Left renal pelvis (tissue), 4 donors: ENCODE data around the gene TEKT5. TPM values are rescaled to one million over a fixed set of nuclear protein-coding genes. Genes with fewer than 3 reads are reported as not detected.
"Not testable (repeated sequence)": the region's sequence is repeated elsewhere in the genome, so short reads cannot be mapped to it uniquely, and the experiment has no call there.

Source experiments
- DNase-seq, 4 donors: peaks; one replicate each; pipeline ENCODE4 v3.0.0-alpha.2; 2013; ENCODE audit warnings: low read depth in 4 of 4, low spot score in 3 of 4
- polyA plus RNA-seq, 4 donors: library from polyadenylated mRNA; unstranded; fragments of 120-200 nt; gene quantifications; one replicate each; pipeline ENCODE4 v1.2.1, GENCODE V29; 2013; ENCODE audit not compliant: insufficient read length in 4 of 4

The TEKT5 gene
- polyA plus RNA-seq, 4 donors = 0.16 to 0.53 (median 0.24) TPM

DNA sequence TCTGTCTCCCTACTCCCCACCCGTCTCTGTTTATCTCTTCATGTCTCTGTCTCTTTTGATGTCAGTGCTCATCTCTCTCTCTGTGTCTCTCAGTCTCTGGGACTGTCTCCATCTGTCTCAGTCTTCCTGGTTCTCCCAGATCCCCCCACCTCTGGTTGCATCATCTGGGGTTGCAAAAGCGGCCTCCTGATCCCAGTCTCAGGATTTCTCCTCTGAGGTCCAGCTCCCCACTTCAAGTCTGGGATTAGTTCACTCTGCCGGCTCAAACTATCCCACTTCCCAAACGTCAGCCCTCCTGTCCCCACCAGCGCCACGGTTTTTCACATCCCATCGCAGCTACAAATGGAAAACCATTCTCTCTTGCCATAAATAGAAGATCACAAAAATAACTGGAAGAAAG, 9.0 kb downstream of the TEKT5 start:
- DNase-seq = no peak

GRCh38 chr16:10684511-10685151, 10.1 kb downstream of the TEKT5 start:
- no peak for DNase-seq

DNA sequence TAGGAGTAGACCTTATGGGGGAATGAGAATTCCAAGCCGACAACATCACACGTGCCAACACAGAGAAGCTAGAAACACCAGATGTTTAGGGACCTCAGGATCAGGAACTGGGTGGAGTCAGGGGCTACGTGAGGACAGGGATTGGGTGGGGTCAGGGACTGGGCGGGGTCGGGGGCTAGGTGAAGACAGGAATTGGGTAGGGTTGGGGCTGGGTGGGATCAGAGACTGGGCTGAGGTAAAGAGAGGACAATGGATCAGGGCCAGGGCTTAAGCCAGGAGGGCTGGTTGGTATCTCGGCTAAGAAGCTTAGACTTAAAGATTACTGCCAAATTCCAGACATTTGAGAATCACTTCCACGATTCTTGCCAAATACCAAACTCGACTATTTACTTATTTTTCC, 11.6 kb downstream of the TEKT5 start:
- no peak for DNase-seq

- no peak for DNase-seq
Observed at GRCh38 chr16:10682604-10683003, 12.1 kb downstream of the TEKT5 start.

GRCh38 chr16:10681310-10682308, 13.1 kb downstream of the TEKT5 start:
- DNase-seq = no peak

GRCh38 chr16:10679921-10680320, 14.8 kb downstream of the TEKT5 start:
- no peak for DNase-seq

GRCh38 chr16:10679441-10679840, 15.3 kb downstream of the TEKT5 start:
- not testable (repeated sequence) for DNase-seq

DNA sequence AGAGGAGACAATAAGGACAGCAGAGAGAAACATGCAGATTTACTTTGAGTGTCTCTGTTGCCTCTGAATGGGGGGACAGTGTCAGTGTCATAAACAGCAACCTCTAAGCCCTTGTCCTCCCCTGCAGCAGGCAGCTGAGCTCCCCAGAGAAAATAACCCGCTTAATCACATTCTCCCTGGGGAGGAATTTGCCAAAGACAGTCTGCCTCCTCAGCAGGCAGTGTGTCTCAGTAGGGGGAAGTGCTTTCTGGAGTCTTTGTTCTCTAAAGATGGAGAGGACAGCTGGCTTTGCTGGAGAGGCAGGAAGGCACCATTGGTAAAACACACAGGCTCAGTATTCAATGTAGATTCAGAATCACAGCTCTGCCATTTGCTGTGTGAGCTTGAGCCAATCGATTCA, 16.1 kb downstream of the TEKT5 start:
- no peak for DNase-seq

- no peak for DNase-seq
Observed at GRCh38 chr16:10676284-10676683, 18.4 kb downstream of the TEKT5 start.

DNA sequence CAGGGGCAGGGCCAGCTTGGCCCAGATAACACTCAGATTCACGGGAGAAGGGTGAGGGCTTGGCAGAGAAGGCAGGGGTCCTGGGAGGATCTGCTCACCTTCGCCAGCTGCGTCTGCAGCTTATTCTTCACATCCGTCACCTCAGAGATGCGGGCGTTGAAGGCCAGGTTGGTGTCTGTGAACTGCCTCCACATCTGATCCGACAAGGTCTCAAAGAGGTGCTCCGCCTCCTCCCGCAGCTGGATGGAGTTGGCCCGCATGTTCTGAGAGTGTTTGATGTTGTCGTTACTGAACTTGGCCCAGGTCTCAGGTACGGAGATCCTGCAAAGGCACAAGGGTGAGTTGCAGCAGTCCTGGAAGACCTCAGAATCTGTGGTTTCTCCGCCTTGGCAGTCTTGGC, 18.9 kb downstream of the TEKT5 start:
- DNase-seq = no peak

GRCh38 chr16:10675216-10675615, 19.5 kb downstream of the TEKT5 start:
- no peak for DNase-seq

GRCh38 chr16:10671729-10672128, 23.0 kb downstream of the TEKT5 start:
- DNase-seq = no peak

- DNase-seq = no peak
Observed at GRCh38 chr16:10669791-10670190, 24.9 kb downstream of the TEKT5 start.

DNA sequence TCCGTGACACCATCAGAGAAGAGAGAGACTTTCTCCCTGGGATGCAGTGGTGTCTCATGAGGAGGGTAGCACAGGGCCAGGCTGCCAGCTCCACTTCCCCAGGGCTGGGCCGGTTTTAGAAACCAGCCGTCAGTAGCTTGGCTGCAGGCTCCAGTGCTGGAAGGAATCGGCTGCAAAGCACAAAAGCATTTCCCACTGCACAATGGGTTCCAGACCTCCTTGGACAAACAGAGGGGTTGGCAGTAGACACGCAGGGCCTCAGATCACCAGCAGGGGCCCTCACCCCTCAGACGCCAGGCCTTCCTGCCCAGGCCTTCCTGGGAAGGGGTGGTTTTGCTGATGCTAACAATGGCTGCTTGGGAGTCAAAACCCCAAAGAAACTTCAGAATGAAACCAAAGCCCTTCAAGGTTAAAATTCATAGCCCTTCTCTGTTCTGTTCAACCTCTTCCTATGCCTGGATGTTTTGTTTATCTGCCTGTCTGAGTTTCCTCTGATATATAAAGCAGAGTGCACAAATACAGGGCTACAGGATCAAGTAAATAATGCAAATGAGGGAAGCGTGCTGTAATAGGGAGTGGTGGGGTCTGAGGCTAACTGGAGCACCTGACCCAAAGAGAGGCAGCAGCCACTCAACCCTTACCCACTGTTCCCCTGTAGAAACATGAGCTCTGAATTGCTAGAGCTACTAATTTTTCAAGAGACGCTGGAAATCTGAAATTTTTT, 26.2 kb downstream of the TEKT5 start:
- DNase-seq = no peak

- no peak for DNase-seq
Observed at GRCh38 chr16:10667239-10667638, 27.5 kb downstream of the TEKT5 start.

GRCh38 chr16:10666291-10666690, 28.4 kb downstream of the TEKT5 start:
- no peak for DNase-seq

DNA sequence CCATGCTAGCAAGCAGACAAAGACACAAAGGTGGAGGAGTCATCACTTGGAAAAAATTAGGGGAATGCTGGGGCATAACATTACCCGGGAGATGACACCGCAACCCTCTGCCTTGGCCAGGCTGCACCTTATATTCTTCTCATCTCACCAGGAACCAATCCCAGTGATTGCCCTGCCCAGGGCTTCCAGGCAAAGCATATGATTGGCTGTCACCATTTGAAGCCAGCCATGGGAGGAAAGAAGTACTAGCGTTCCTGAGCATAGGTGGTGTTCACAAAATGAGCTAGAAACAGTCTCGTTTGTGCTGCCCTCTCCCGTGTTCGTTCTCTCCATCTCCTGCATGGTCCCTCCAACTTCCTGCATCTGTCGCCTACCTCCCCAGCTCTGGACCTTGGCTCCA, 29.6 kb downstream of the TEKT5 start:
- no peak for DNase-seq

DNA sequence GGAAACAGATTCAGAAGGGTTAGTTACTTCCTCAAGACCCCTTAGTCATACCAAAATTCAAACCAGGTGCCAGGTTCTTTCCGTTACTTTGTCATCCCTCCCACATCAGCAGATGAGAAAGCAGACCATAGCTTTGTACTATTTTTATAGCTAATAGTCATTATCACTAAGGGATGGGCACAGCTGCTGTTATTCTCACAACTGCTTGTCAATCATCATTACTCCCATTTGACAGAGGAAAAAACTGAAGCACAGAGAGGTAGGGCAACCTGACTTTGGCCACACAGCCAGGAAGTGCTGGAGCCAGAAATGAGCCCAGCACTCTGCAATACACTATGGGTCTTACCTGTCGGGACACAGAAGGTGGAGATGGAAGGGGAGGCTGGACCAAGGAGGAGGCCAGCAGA, 30.0 kb downstream of the TEKT5 start:
- DNase-seq = no peak

DNA sequence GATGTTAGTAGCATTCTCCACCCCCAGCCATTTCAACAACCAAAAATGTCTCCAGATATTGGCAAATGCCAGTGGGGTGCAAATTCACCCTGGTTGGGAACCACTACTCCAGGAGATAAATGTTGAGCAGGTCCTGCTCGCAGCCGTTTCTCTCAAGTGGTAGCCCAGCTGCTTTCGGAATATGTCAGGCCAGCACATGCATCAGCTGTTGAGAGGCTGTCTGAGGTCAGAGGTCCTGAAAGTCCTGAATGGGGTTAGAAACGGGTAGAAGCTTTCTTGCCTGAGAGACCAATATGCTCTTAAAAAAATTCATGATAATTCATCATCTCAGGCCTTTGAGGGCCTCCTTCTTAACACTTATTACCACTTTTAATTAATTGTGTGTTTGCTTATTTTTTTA, 31.0 kb downstream of the TEKT5 start:
- no peak for DNase-seq

GRCh38 chr16:10663146-10663545, 31.6 kb downstream of the TEKT5 start:
- DNase-seq = no peak

DNA sequence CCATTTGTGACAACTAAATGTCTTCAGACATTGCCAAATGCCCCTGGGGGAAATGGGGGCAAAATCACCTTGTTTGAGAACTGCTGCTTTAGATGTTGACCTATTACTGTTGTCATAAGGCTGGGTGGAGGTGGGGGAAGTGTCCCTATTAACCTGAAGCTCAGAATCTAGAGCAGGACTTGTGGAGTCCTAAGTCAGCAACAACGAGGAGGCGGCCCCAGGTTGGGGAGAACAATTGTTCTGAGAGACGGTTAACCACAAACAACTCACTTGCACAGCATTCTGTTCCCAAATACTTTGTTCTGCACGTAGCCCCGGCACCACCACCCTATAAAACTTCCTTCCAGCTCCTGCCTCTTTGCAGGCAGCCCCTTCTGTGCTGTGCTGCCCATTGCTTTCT, 32.5 kb downstream of the TEKT5 start:
- no peak for DNase-seq
